Measurements from ENCODE around the gene TP53I13.

TP53I13 gene

GRCh38 chr17:29591146-29591736 is 22.7 kb downstream of the TP53I13 start (continued):
- TF ChIP-seq BCL11A (tag by site-specific recombination; IDR thresholded peaks at IDR 0.05; ENCODE audit: low read depth) (0 out of 2 replicates have a peak, but pooled peaks have one; percentile 14), ZNF785 (tag by site-specific recombination; IDR thresholded peaks at IDR 0.05) (no peak), MEIS1 (CRISPR knock-in tag; IDR thresholded peaks at IDR 0.05; ENCODE audit: borderline replicate concordance) (no peak), ZNF514 (tag by site-specific recombination; IDR thresholded peaks at IDR 0.05) (no peak), ZBTB49 (tag by site-specific recombination; IDR thresholded peaks at IDR 0.05; ENCODE audit: low read depth) (no peak), ZNF48 (tag by site-specific recombination; IDR thresholded peaks at IDR 0.05) (no peak), KLF17 (tag by site-specific recombination; IDR thresholded peaks at IDR 0.05) (no peak), HOXA7 (CRISPR knock-in tag; IDR thresholded peaks at IDR 0.05; ENCODE audit: borderline replicate concordance) (no peak), ZNF561 (tag by site-specific recombination; IDR thresholded peaks at IDR 0.05; ENCODE audit: borderline replicate concordance) (no peak), PBX3 (CRISPR knock-in tag; IDR thresholded peaks at IDR 0.05) (no peak), ZBTB21 (tag by site-specific recombination; IDR thresholded peaks at IDR 0.05) (no peak), ZNF530 (tag by site-specific recombination; IDR thresholded peaks at IDR 0.05; ENCODE audit: low read depth) (no peak), ZFP37 (tag by site-specific recombination; IDR thresholded peaks at IDR 0.05) (no peak), SETDB1 (IDR thresholded peaks at IDR 0.05; ENCODE audit: insufficient read length, low read length) (no peak), ZNF473 (tag by site-specific recombination; IDR thresholded peaks at IDR 0.05) (no peak), ZNF416 (tag by site-specific recombination; IDR thresholded peaks at IDR 0.05) (no peak), ZEB2 (tag by site-specific recombination; IDR thresholded peaks at IDR 0.05) (no peak), ZNF10 (tag by site-specific recombination; IDR thresholded peaks at IDR 0.05) (no peak), ZNF623 (tag by site-specific recombination; IDR thresholded peaks at IDR 0.05) (no peak), ZNF670 (tag by site-specific recombination; IDR thresholded peaks at IDR 0.05; ENCODE audit: low read depth) (no peak), PRDM6 (tag by site-specific recombination; IDR thresholded peaks at IDR 0.05) (no peak), KLF10 (tag by site-specific recombination; IDR thresholded peaks at IDR 0.05) (peak; percentile 21; the same call in 1 of the 2 replicates), ZNF776 (tag by site-specific recombination; IDR thresholded peaks at IDR 0.05; ENCODE audit: borderline replicate concordance) (no peak), FEZF1 (tag by site-specific recombination; IDR thresholded peaks at IDR 0.05) (no peak), ZBTB8A (tag by site-specific recombination; IDR thresholded peaks at IDR 0.05) (no peak), ZFP69B (tag by site-specific recombination; IDR thresholded peaks at IDR 0.05) (no peak), ZBTB26 (tag by site-specific recombination; optimal IDR thresholded peaks at IDR 0.05) (peak; percentile 64), ZNF433 (tag by site-specific recombination; IDR thresholded peaks at IDR 0.05; ENCODE audit: low read depth) (no peak), ZNF248 (tag by site-specific recombination; IDR thresholded peaks at IDR 0.05) (no peak), ZNF280C (tag by site-specific recombination; IDR thresholded peaks at IDR 0.05) (no peak)

All from HEK293 (cell line).